ENCODE results near the gene UBL4A.

Gene UBL4A

DNA sequence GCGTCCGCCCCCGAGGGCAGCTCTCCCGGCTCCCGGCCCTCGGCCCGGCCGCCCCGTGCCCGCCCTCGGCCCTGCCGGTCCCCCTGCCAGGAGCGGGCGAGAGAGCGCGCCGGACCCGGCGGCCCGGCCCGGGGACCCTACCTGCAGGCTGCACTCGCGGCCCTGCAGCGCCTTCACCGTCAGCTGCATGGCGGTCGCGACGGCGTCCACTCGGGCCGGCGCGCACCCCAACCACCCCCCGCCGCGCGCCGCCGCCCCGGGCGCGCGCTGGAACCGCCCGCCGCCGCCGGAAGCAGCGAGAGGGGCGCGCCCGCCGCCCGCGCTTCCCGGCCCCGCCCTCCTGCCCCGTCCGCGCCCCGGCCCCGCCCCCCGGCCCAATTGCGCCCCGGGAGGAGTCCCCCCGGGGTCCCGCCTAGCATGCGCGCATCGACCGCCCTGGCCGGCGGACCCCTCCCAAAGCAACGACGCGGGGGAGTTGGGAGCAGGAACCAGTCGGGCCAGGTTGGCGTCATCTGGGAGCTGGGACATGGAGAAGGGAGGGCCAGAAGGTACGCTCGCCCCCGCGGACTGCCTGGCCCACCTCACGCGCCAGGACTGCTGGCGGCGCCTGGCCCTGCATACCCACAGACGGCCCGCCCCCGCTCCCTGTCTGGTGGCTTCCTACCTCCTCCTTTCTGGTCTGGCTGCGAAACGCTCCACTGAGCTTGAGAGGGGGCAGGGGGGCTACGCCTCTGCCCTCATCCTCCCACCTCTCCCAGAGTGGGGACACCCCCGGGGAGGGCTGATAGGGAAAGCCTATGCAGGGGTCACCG, at the start of gene UBL4A:
Gene UBL4A (minus strand): TSS at position 220 of the 812 bp plus-strand sequence. CDS start 31 bp downstream, at position 189.
- DNase-seq (ENCODE audit: extremely low spot score, insufficient read length, low read depth), result peak; percentile 30
- FAIRE-seq, result peak; percentile 71

GRCh38 chrX:154535892-154536291, 49.5 kb upstream of the UBL4A start:
- DNase-seq (ENCODE audit: extremely low spot score, insufficient read length, low read depth), result no peak
- no peak for FAIRE-seq

DNA sequence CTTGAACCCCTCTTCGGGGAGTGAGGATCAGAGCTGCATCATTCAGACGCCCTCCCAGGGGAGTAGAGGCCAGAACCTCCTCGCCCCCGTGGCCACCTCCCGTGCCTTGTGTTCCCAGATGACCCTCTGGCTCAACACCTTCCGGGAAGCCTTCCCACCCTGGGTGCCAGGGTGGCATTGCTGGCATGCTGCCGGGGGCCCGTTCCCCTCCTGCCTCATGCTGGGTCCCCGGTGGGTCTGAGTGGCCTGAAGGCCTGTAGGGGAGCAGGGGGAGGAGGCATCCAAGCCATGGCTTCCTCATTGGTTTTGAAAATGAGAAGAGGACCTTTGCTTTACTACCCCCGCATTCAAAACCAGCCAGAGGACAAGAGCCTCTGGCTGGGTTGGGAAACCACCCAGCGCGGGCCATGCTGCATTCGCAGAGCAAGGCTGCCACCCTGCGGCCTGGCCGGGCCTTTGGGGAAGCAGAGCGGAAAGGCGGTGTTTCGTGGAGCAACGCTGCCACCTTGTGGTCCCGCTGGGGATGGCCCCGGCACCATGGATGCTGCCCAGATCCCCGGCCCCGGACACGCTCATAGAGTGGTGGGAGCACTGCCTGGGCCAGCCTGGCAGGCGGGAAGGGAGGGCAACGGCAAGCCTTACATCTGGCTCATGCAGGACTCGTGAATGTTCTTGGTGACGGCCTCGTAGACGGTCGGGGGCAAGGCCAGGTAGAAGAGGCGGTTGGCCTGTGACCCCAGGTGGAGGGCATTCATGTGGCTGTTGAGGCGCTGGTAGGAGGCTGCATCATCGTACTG, 48.3 kb upstream of the UBL4A start:
- FAIRE-seq (peak; percentile 99), DNase-seq (ENCODE audit: extremely low spot score, insufficient read length, low read depth) (peak; percentile 58)

DNA sequence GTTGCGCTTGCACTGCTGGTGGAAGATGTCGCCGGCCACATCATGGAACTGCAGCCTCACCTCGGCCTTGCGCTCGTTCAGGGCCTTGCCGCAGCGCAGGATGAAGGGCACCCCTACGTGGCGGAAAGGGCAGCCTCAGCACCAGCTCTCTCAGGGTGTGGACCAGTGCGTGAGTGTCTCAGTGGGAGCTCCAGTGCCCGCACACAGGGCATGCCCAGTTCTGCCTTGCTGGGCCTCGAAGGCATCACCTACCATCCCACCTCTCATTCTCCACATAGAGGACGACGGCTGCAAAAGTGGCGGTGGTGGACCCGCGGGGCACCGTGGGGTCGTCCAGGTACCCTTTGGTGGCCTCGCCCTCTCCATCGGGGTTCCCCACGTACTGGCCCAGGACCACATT, 46.3 kb upstream of the UBL4A start:
- FAIRE-seq, result no peak
- no peak for DNase-seq (ENCODE audit: extremely low spot score, insufficient read length, low read depth)

DNA sequence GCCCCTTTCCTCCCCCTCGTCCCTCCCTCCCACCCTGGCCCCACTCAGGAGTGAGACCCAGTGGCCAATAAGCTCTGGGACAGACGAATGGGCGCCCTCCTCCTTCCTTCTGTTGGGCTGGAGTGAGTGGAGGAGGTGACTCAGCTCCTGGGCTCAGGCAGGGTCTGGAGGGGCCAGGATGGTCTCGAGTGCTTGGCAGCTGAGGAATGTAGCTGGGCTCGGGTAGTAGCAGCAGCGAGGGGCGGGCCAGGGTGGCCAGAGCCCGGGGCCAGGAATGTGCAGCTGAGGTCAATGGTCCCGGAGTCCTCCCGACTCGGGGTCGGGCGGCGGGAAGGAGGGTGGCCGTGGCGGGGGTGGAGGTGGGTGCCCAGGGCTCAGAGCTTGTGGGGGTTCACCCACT, 45.2 kb upstream of the UBL4A start:
- FAIRE-seq (no peak), DNase-seq (ENCODE audit: extremely low spot score, insufficient read length, low read depth) (no peak)

DNA sequence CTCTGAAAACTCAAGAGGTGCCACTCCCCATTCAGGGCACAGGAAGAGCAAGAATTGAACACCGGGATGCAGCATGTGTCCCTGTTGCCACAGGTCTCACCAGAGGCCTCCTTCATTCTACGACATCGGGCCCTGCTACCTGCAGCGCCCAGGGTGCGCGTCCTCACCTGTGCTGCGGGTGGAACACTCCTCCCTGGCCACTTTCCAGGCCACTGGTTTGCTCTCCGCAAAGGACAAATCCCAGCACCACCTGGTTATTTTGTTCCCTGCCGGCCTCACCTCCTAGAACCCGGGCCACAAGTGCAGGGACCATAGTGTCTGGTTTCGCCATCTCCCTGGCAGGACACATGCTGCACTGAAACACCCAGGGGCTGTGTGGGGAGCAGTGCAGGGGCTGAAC, 43.9 kb upstream of the UBL4A start:
- FAIRE-seq (no peak), DNase-seq (ENCODE audit: extremely low spot score, insufficient read length, low read depth) (no peak)

DNA sequence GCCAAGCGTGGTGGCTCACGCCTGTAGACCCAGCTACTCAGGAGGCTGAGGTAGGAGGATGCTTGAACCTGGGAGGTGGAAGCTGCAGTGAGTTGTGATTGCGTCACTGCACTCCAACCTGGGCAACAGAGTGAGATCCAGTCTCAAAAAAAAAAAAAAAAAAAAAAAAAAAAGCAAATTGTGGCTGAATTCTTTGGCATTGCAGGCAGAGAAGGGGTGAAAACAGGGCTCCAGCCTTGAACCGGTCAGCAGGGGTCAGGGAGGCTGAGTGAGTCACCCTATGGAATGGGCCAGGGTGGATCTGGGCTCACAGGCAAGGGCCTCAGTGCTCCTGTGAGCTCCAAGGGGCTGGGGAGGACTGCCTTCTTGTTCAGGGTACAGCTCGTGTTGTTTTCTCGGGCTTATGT, 42.8 kb upstream of the UBL4A start:
- FAIRE-seq (no peak), DNase-seq (ENCODE audit: extremely low spot score, insufficient read length, low read depth) (no peak)

DNA sequence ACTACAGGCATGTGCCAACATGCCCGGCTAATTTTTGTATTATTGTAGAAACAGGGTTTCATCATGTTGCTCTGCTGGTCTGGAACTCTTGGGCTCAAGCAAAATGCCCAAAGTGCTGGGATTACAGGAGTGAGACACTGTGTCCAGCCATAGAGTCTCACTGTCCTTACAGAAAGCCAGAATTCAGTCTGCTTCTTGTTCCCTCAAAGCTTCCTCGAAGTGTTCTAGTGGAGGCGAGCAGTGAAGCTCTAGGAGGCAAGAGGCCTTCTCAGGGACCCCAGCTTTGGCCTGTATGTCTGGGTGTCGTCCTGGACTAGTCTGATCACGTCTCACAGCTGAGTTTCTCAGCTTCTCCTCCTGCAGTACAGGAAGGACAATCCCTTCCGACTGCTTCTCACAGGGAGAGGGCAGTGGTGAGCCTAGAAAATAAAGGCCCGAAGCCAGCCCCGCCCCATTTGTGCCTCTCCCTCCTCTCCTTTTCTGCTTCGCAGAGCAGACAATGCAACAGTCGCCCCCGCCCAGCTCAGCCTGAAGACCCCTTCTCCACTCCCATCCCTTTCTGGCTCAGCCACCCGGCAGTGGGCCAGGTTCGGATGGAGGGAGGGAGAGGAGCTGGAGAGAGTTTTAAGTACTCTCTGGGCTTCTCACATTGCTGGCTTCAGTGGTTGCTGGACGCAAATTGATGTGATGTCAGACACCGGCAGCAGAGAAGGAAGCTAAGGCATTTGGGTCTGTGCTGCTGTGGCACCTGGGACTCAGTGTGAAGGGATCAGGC, 40.7 kb upstream of the UBL4A start:
- FAIRE-seq (peak; percentile 85), DNase-seq (ENCODE audit: extremely low spot score, insufficient read length, low read depth) (no peak)

GRCh38 chrX:154525606-154526490, 39.4 kb upstream of the UBL4A start:
- DNase-seq (ENCODE audit: extremely low spot score, insufficient read length, low read depth) (no peak), FAIRE-seq (no peak)

DNA sequence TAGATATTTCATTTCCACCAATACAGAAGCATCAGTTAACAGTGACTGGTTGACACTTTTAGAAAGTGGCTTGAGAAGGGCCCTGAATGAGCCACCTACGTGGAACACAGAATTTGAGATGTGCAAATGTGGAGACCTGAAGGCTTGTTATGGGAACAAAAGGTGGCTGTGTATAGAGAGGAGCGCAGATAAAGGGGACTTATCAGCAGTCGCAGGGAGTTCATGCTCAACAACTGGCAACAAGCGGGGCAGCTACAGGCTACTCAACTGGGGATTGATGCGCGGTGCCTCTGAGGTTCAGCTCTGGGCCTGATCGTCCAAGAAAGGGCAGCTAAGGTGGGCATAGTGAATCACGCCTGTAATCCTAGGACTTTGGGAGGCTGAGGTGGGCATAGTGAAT, 33.0 kb upstream of the UBL4A start:
- DNase-seq (ENCODE audit: extremely low spot score, insufficient read length, low read depth), result no peak
- no peak for FAIRE-seq

DNA sequence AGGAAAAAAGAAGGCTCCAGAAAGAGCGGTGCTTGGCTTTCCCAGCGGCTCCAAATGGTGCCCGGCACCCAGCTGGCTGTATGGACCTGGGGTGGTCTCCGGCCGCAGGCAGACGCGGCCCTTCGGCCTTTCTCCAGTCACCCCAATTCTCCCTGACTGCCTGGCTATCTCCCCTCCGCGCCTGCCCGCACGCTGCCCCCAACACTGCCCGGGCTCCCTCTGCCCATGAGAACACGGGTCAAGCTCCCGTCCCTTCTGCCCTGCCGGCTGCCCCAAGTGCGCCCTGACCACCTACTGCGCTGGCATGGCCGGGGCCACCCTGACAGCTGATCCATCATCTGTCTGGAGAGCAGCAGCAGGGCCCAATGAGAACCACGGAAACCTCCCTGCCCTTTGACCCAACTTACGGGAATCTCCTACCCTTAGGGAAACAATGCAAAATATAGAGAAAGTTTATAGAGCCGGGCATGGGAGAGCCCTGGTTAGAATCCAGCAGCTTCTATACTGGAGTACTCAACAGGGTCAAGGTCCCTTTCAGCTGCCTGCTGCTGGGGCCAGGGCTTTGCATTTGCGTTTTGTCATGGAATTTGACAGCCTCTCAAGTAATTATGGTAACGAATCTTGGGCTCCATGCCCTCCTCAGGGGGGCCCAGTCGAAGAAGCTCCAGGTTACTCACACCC, 30.8 kb upstream of the UBL4A start:
- DNase-seq (ENCODE audit: extremely low spot score, insufficient read length, low read depth) (no peak), FAIRE-seq (no peak)

- FAIRE-seq (no peak), DNase-seq (ENCODE audit: extremely low spot score, insufficient read length, low read depth) (no peak)
These were observed 30.3 kb upstream of the UBL4A start for GRCh38 chrX:154516656-154517100.

- DNase-seq (ENCODE audit: extremely low spot score, insufficient read length, low read depth) (peak; percentile 62), FAIRE-seq (peak; percentile 99)
These were observed 29.7 kb upstream of the UBL4A start, which contains the start of gene FAM3A for GRCh38 chrX:154515966-154516655. TSS of gene FAM3A (minus strand) at chrX:154516232. CDS start at chrX:154515772, 460 bp downstream.

DNA sequence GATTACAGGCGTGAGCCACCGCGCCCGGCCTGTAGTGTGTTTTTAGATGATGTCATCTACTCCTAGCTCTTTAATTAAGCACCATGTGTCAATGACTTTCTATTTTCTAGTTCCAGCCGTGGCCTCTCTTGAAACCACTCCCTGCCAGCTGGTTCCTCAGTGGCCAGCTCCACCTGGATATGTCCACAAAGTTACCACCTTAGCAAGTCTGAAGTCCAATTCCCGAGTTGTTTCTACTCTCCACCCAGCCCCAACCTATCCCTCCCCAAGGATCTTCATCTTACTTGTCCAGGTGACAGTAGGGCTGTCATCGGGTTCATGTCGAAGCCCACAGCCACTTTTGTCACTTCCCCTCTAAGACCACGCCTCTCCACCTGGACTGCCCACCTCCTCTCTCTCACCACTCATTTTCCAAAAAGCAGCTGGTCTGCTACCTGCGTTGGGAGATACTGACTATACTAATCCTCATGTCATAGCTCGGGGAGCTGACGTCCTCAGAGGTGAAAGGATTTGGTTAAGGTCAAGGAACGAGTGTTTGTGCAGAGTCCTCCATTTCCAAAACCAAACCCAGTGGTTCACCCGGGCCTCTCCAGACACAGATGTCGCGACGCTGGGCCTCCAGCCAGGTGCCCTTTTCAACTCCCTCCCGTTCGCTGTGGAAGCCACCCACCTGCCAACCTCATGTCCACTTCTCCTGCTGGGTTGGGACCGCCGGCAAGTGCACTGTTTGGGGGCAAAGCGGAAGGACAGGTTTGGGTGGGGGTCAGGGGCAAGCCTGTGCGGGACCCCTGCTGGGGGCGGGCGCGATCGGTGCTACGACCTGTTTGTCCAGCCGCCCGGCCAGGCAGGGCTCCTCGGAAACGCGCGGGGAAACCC, 28.9 kb upstream of the UBL4A start:
- DNase-seq (ENCODE audit: extremely low spot score, insufficient read length, low read depth), result no peak
- peak; percentile 75 for FAIRE-seq

DNA sequence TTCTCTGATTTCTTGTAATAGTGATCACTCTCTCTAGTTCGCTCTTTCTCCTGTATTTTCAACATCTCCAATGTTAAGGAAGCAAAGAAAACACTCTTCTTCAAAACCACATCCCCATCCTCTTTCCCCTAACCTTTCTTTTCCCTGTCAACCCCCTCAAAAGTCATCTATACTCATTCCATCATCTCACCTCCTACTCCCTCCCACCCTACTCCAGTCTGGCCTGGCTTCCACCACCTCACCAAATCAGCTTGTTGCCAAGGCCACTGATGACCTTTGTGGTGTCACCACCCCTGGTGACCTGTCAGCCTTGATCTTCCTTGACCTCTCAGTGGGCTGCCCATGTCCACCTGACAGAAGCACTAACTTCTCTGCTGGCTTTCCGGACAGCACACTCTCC, 27.3 kb upstream of the UBL4A start:
- no peak for FAIRE-seq

GRCh38 chrX:154512879-154513553, 26.6 kb upstream of the UBL4A start:
- DNase-seq (ENCODE audit: extremely low spot score, insufficient read length, low read depth) (no peak), FAIRE-seq (no peak)

More for the DNA sequence above, 27.3 kb upstream of the UBL4A start:
- DNase-seq (ENCODE audit: extremely low spot score, insufficient read length, low read depth), result no peak

DNA sequence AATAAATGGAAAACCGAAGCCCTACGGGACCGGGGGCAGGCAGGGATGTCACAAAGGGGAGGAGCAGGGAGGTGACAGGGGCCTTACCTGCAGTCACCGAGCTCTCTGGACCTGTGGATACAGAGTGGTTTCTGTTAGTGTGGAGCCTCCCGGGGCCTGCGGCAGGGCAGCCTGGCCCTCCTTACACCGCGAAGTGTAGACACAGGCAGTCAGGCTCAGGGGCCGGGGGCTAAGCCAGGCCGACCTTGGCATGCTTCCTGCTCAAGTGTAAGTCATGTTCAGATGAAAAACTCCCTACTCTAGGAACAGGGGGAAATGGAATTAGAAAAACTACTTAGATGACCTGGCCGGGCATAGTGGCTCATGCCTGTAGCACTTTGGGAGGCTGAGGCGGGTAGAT, 25.3 kb upstream of the UBL4A start:
- FAIRE-seq (no peak), DNase-seq (ENCODE audit: extremely low spot score, insufficient read length, low read depth) (no peak)
